NT2/D1 (cell line): Measurements from ENCODE around the gene CDK14.

ENCODE experiments used
- DNase-seq: peaks from one replicate; pipeline ENCODE4 v3.0.0-alpha.2; 2011; ENCODE audit warnings: low read depth, low spot score
- H3K27me3 ChIP-seq: 2 replicates; pipeline ENCODE4 v1.6.0; 2011; ENCODE audit warnings: mild to moderate bottlenecking; ENCODE audit not compliant: insufficient read length, insufficient read depth
- H3K36me3 ChIP-seq: 2 replicates; pipeline ENCODE4 v1.6.1; 2011; ENCODE audit warnings: mild to moderate bottlenecking, low read length, mixed read lengths; ENCODE audit not compliant: insufficient read depth, insufficient read length
- H3K4me1 ChIP-seq: 2 replicates; pipeline ENCODE4 v1.5.1; 2011; ENCODE audit not compliant: insufficient read depth, insufficient read length
- H3K4me3 ChIP-seq: 2 replicates; pipeline ENCODE4 v1.5.1; 2011; ENCODE audit warnings: low read depth; ENCODE audit not compliant: insufficient read length
- H3K9ac ChIP-seq: 2 replicates; pipeline ENCODE4 v1.6.0; 2011; ENCODE audit warnings: low read depth; ENCODE audit not compliant: insufficient read length
- H3K9me3 ChIP-seq: 2 replicates; pipeline ENCODE4 v1.5.1; 2011; ENCODE audit warnings: mild to moderate bottlenecking, low read length; ENCODE audit not compliant: insufficient read depth
- SUZ12 ChIP-seq: IDR thresholded peaks from 2 replicates; pipeline ENCODE4 v1.6.1; 2011; ENCODE audit not compliant: insufficient read length, insufficient read depth; ENCODE audit errors: extremely low read depth
- YY1 ChIP-seq: IDR thresholded peaks from 2 replicates; pipeline ENCODE4 v1.6.1; 2011; ENCODE audit not compliant: insufficient read length, insufficient read depth
- ZNF274 ChIP-seq: IDR thresholded peaks from 2 replicates; pipeline ENCODE4 v1.6.1; 2011; ENCODE audit warnings: mild to moderate bottlenecking, low read depth, low read length

The CDK14 gene

DNA sequence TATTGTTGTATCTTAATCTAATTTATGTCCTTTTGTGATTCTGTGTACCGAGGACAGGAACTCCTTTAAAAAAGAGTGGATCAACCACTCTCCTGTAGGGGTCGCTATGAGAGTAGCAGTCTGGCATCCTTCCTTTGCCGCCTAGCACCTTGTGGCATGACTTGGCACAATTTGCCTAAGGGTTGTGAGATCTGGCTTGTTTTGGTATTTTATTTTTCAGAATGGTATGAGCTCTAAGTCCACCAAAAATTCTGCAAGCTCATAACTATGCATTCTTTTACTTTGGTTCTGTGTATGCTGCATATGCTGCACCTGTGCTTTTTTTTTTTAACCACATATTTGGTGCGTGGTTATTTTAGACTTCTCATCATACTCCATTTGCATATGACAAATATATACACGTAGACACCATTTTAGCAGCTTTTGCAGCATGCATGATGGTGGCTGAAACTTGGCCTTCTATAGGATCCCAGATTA, 112.8 kb downstream of the CDK14 start:
- no peaks in the 10 kb centered on the region for H3K36me3 ChIP-seq
- TF ChIP-seq YY1 = no peak
- no peak for TF ChIP-seq ZNF274
- TF ChIP-seq SUZ12 = no peak
- DNase-seq = peak; percentile 36
- no peaks in the 10 kb centered on the region for H3K27me3 ChIP-seq
- H3K4me3 ChIP-seq = no peak overlapping the region
- no peaks in the 10 kb centered on the region for H3K9me3 ChIP-seq
- H3K4me1 ChIP-seq = no peaks in the 10 kb centered on the region
- H3K9ac ChIP-seq = no peak overlapping the region

DNA sequence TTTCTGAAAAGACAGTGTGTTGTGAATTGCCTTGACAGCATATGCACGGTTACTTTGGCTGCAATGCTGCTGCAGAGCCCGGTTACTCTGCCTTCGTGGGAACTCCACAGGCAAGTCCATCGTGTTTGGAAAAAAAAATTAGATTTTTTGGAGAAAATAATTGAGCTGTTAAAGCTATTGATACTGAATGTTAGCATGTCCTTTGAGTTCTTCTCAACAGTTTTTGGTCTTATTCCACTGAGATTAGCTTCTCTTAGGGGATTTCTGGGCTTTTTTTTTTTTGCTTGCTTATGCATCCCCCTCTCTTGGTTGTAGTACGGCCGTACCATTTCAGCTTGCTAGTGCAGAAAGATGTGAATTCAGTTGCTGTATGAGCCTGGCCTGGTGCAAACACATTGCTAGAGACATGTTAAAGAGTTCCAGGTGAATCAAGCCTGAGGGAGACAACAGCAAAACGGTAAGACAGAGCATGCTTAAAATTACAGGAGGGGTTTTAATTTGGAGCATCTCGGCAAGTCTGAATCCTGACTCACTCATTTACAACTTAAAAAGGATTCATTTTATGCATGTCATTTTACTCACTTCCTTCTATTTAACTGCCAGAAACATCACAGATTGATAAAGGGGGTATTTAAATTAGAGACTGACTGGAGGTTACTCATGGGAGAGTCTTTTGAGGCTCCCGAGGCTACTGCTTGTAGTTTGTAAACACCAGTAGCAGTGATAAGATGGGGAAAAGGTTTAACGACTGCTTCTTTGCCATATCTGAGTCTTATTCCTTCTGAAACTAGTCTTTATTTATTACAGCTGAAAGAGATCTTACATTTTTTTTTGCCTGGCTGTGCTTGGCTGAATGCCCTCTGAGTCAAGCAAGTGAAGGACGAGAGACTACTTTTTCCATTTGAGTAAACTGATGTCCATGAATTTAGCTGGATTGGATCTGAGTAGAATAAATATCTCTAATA, 113.7 kb downstream of the CDK14 start:
- DNase-seq = no peak
- no peak overlapping the region for H3K9ac ChIP-seq

DNA sequence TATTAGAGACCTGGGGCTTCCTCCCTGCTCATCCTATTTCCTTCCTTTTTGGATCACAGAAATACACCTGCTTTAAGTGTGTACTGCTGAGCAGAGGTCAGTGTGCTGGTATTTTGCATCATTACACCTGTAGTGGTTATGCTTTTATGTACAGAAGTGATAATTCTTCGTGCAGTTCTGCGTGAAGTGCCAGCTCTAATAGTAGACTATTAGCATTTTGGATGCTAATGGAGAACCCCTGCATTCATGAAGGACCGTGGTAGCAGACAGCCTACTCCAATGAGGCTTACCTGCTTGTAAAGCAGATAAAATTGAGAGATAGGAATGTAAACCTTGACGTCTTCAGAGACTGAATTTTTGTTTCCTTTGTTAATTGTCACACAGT, 114.3 kb downstream of the CDK14 start:
- no peaks in the 10 kb centered on the region for H3K4me1 ChIP-seq
- no peak overlapping the region for H3K9ac ChIP-seq
- no peak for DNase-seq
- no peaks in the 10 kb centered on the region; the same call in 1 of the 2 replicates for H3K9me3 ChIP-seq
- no peak overlapping the region for H3K4me3 ChIP-seq
- H3K36me3 ChIP-seq = no peaks in the 10 kb centered on the region
- no peaks in the 10 kb centered on the region for H3K27me3 ChIP-seq
- TF ChIP-seq SUZ12 = no peak
- TF ChIP-seq ZNF274 = no peak
- TF ChIP-seq YY1 = no peak

More for the DNA sequence above, 113.7 kb downstream of the CDK14 start:
- Histone ChIP-seq H3K4me3 (no peak overlapping the region), H3K9me3 (no peaks in the 10 kb centered on the region; the same call in 1 of the 2 replicates), H3K4me1 (no peaks in the 10 kb centered on the region), H3K27me3 (no peaks in the 10 kb centered on the region), H3K36me3 (no peaks in the 10 kb centered on the region)
- TF ChIP-seq ZNF274 (no peak), SUZ12 (no peak), YY1 (no peak)

DNA sequence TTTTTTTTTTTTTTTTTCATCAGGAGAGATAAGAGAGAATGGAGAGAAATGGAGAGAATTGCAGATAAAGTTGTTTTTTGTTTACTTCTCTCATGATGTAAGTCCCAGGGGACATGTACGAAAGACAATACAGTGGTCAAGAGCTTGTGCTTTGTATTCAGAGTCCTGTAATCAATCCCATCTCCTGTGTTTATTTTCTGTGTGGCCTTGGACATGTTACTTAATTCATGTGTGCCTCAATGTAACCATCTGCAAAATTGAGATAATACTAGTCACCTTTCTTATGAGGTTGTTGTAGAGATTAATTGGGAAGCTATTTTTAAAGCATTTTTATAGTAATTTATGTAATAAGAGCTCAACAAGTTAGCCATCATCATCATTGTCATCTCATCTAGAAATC, 117.5 kb downstream of the CDK14 start:
- Histone ChIP-seq H3K9me3 (no peaks in the 10 kb centered on the region; the same call in 1 of the 2 replicates), H3K9ac (no peak overlapping the region), H3K36me3 (no peaks in the 10 kb centered on the region), H3K27me3 (no peaks in the 10 kb centered on the region), H3K4me3 (no peak overlapping the region), H3K4me1 (no peaks in the 10 kb centered on the region)
- TF ChIP-seq YY1 (no peak), ZNF274 (no peak), SUZ12 (no peak)
- no peak for DNase-seq

DNA sequence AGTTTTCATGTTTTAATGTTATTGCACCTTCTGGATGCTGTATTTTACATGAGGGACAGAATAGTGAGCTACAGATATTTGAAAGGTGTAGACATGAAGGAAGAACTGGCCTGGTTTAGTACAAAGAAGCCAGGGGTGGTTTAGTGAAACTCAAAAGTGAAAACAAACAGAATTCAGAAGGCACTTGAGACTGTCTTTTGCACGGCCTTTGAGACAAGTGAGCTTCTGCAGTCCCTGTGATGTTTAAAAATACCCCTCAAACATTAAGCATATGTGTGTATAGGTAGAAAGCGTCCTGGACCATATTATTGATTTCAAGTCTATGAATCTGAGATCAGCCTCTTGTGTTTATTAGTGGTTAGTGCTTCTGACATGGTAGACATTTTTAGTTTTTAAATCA, 118.9 kb downstream of the CDK14 start:
- Histone ChIP-seq H3K4me3 (no peak overlapping the region), H3K27me3 (no peaks in the 10 kb centered on the region), H3K9ac (no peak overlapping the region), H3K4me1 (no peaks in the 10 kb centered on the region), H3K36me3 (no peaks in the 10 kb centered on the region), H3K9me3 (no peaks in the 10 kb centered on the region; the same call in 1 of the 2 replicates)
- DNase-seq = no peak
- TF ChIP-seq YY1 = no peak
- TF ChIP-seq SUZ12 = no peak
- no peak for TF ChIP-seq ZNF274

DNA sequence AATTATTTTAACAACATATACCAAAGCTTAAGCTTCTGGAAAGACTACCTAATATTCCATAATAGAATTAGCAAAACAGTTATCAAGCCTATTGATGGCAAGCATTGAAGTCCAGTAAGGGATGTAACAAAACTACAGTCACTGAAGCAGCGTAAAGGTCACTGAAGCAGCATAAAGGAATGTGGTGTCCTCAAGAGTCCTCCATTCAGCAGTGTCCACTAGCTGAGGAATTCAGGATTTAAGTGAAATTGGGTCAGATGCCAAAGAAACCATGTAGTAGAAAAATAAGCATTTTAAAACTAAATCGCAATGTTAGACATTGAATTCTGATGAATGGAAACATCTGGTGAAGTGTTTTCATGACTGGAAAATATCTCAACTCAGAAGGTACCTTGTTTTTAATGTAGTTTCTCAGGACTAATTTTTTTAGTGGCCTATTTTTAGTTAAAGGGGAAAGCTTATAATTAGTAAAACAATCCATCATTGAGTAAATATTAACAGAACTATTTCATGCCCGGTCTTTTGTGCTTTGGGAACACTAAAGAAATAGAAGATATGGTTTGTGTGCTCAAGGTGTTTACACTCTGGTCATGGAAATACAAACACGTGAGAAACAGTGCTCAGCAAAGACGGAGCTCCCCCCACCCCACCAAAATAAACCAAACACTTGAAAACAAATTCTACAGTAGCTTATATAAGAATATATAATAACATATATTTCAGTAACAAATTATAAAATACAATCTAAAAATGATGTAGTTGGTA, 121.4 kb downstream of the CDK14 start:
- Histone ChIP-seq H3K4me1 (no peaks in the 10 kb centered on the region), H3K9ac (no peak overlapping the region), H3K27me3 (no peaks in the 10 kb centered on the region), H3K36me3 (no peaks in the 10 kb centered on the region), H3K9me3 (no peaks in the 10 kb centered on the region; the same call in 1 of the 2 replicates), H3K4me3 (no peak overlapping the region)
- no peak for DNase-seq
- TF ChIP-seq SUZ12 (no peak), ZNF274 (no peak), YY1 (no peak)

DNA sequence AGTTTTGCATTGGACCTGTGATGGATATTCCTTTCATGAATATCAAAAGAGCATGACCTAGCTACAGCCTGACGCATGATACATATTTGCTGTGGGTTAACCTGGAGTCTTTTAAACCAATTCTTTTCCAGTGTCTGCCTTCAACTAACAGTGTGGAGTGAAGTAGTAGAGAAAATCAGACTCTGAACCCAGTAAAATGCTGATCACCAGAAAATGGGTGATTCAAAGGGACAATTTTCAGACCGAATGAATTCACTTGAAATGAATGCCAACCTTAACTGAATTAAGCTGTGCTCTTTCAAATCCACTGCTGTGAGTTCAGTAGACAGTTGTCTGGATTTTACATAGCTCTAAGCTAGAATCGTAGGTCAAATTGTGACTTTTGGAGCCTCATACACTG, 123.0 kb downstream of the CDK14 start:
- Histone ChIP-seq H3K9me3 (no peaks in the 10 kb centered on the region; the same call in 1 of the 2 replicates), H3K4me1 (no peaks in the 10 kb centered on the region), H3K4me3 (no peak overlapping the region), H3K27me3 (no peaks in the 10 kb centered on the region), H3K36me3 (no peaks in the 10 kb centered on the region), H3K9ac (no peak overlapping the region)
- TF ChIP-seq SUZ12 (no peak), ZNF274 (no peak), YY1 (no peak)
- DNase-seq = no peak
